ENCODE data around the gene RERE.

GRCh38 chr1:8754993-8755392 is 62.4 kb downstream of the RERE start:
- no peak for TF ChIP-seq CTCF (IDR thresholded peaks at IDR 0.05; ENCODE audit: poor library complexity)
- no peak for TF ChIP-seq EZH2 (IDR thresholded peaks at IDR 0.05; ENCODE audit: borderline replicate concordance)
- no peak for TF ChIP-seq EZH2phosphoT487 (IDR thresholded peaks at IDR 0.05; ENCODE audit: low read depth, severe bottlenecking, unreplicated experiment)

Data from hepatocyte (in vitro differentiated cells).